ENCODE data around the gene PCDHB3.
"Not testable (repeated sequence)": the region's sequence is repeated elsewhere in the genome, so short reads cannot be mapped to it uniquely, and the experiment has no call there.

The PCDHB3 gene

GRCh38 chr5:141100243-141100805, at the start of gene PCDHB3:
Gene PCDHB3, plus strand, starts transcription at chr5:141100473. Its CDS starts 177 bp downstream, at chr5:141100650.
- no peak for DNase-seq

- no peak for DNase-seq
Measured at GRCh38 chr5:141050622-141051520, 49.4 kb upstream of the PCDHB3 start, which contains the start of gene PCDHB1. Gene PCDHB1, plus strand, starts transcription at chr5:141051374. Its CDS starts 97 bp downstream, at chr5:141051471.

DNA sequence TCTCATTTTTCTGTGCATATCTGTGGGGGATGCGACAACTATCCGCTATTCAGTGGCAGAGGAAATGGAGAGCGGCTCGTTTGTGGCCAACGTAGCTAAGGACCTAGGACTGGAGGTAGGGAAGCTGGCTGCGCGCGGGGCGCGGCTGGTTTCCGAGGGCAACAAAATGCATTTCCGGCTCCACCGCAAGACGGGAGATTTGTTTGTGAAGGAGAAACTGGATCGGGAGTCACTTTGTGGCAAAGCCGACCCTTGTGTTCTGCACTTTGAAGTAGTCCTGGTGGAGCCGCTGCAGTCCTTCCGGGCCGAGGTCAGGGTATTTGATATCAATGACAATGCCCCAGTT, 48.8 kb upstream of the PCDHB3 start:
- no peak for DNase-seq

GRCh38 chr5:141077826-141078225, 22.4 kb upstream of the PCDHB3 start:
- DNase-seq: no peak

- no peak for DNase-seq
Measured at GRCh38 chr5:141082228-141082627, 18.0 kb upstream of the PCDHB3 start.

- no peak for DNase-seq
Measured at GRCh38 chr5:141084487-141084989, 15.7 kb upstream of the PCDHB3 start.

DNA sequence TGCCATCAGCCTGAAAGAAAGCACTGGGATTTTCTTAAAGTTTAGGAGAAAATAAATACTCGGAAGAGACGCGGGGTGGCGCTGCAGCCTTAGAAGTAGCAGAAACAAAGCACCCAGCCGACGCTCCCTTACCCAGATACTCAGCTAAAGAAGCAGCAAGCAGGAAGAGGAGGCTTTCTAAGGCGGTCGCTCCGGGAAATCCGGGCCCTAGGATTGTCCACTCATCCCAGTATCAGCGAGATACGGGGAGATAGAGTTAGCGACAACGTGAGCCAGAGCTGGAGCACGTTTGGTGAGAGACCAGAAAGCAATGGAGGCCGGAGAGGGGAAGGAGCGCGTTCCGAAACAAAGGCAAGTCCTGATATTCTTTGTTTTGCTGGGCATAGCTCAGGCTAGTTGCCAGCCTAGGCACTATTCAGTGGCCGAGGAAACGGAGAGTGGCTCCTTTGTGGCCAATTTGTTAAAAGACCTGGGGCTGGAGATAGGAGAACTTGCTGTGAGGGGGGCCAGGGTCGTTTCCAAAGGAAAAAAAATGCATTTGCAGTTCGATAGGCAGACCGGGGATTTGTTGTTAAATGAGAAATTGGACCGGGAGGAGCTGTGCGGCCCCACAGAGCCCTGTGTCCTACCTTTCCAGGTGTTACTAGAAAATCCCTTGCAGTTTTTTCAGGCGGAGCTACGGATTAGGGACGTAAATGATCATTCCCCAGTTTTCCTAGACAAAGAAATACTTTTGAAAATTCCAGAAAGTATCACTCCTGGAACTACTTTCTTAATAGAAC, 5.6 kb upstream of the PCDHB3 start, which contains the start of gene PCDHB2:
Gene PCDHB2, plus strand, starts transcription at position 135 of the 782 bp plus-strand sequence. Its CDS starts 176 bp downstream, at position 311.
- no peak for DNase-seq

- no peak for DNase-seq
Measured at GRCh38 chr5:141095263-141095641, 5.0 kb upstream of the PCDHB3 start.

DNA sequence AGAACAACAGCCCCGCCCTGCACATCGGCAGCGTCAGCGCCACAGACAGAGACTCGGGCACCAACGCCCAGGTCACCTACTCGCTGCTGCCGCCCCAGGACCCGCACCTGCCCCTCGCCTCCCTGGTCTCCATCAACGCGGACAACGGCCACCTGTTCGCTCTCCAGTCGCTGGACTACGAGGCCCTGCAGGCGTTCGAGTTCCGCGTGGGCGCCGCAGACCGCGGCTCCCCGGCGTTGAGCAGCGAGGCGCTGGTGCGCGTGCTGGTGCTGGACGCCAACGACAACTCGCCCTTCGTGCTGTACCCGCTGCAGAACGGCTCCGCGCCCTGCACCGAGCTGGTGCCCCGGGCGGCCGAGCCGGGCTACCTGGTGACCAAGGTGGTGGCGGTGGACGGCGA, 4.1 kb upstream of the PCDHB3 start:
- DNase-seq: not testable (repeated sequence)

GRCh38 chr5:141096586-141096985, 3.7 kb upstream of the PCDHB3 start:
- not testable (repeated sequence) for DNase-seq

GRCh38 chr5:141101059-141101458, 786 bp downstream of the PCDHB3 start:
- DNase-seq: no peak

- DNase-seq: not testable (repeated sequence)
Measured at GRCh38 chr5:141102070-141102469, 1.8 kb downstream of the PCDHB3 start.

GRCh38 chr5:141102471-141102870, 2.2 kb downstream of the PCDHB3 start:
- DNase-seq: not testable (repeated sequence)

GRCh38 chr5:141105350-141105749, 5.1 kb downstream of the PCDHB3 start:
- DNase-seq: no peak

DNA sequence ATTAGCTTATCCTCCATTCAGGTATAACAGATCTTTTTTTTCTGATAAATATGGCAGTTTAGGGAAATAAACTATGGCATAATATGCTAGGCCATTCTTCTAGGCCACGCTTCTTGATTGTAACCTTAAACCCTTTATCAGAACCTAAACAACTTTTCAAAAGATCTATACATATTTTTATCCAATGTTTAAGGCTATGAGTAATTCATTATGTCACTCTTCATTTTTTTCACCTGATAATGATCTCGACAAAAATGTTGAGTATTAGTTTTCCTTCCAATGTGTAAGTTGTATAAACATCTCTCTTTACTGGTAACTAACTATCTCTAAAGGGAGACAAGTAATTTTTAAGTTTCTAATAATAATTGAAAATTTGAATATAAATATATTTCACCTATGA, 19.0 kb downstream of the PCDHB3 start:
- no peak for DNase-seq

DNA sequence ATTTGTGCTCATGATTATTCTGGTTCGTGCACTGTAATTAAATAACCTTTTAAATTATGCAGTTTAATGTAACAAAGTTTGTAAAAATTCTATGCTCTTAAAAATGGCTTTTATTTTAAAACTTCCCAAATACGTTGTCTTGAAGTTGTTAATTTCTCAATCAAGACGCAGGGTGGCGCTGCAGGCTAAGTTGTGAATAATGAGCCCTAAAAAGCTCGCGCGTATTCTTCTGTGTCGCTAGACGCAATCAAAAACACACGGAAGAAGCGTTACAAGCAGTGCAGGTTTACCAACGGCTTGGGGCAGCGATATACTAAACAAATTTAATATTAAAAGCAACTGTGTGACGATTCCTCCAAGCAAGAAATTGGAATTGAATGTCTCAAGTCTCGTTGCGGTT, 21.3 kb downstream of the PCDHB3 start, which contains the start of gene PCDHB4:
Gene PCDHB4, plus strand, starts transcription at position 256 of the 400 bp plus-strand sequence. CDS start 181 bp downstream, outside the sequence.
- no peak for DNase-seq

DNA sequence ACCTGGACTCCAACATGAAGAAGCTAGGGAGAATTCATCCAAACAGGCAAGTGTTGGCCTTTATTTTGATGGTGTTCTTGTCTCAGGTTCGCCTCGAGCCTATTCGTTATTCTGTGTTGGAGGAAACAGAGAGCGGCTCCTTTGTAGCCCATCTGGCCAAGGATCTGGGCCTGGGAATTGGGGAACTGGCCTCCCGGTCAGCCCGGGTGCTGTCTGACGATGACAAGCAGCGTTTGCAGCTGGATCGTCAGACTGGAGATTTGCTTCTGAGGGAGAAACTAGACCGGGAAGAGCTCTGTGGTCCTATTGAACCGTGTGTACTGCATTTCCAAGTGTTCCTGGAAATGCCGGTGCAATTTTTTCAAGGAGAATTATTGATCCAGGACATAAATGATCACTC, 21.7 kb downstream of the PCDHB3 start:
- no peak for DNase-seq

DNA sequence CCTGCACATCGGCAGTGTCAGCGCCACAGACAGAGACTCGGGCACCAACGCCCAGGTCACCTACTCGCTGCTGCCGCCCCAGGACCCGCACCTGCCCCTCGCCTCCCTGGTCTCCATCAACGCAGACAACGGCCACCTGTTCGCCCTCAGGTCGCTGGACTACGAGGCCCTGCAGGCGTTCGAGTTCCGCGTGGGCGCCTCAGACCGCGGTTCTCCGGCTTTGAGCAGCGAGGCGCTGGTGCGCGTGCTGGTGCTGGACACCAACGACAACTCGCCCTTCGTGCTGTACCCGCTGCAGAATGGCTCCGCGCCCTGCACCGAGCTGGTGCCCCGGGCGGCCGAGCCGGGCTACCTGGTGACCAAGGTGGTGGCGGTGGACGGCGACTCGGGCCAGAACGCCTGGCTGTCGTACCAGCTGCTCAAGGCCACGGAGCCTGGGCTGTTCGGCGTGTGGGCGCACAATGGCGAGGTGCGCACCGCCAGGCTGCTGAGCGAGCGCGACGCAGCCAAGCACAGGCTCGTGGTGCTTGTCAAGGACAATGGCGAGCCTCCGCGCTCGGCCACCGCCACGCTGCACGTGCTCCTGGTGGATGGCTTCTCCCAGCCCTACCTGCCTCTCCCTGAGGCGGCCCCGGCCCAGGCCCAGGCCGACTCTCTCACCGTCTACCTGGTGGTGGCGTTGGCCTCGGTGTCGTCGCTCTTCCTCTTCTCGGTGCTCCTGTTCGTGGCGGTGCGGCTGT, 23.3 kb downstream of the PCDHB3 start:
- not testable (repeated sequence) for DNase-seq

- no peak for DNase-seq
Measured at GRCh38 chr5:141127305-141127704, 27.0 kb downstream of the PCDHB3 start.

- no peak for DNase-seq
Measured at GRCh38 chr5:141135030-141135717, 34.9 kb downstream of the PCDHB3 start, which contains the start of gene PCDHB5. Gene PCDHB5, plus strand, starts transcription at chr5:141135206. Its CDS starts 229 bp downstream, at chr5:141135435.

DNA sequence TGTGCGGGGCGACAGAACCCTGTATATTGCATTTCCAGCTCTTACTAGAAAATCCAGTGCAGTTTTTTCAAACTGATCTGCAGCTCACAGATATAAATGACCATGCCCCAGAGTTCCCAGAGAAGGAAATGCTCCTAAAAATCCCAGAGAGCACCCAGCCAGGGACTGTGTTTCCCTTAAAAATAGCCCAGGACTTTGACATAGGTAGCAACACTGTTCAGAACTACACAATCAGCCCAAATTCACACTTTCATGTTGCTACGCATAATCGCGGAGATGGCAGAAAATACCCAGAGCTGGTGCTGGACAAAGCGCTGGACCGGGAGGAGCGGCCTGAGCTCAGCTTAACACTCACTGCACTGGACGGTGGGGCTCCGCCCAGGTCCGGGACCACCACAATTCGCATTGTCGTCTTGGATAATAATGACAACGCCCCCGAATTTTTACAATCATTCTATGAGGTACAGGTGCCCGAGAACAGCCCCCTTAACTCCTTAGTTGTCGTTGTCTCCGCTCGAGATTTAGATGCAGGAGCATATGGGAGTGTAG, 35.5 kb downstream of the PCDHB3 start:
- DNase-seq: no peak

All from cortex of kidney (tissue), 1 donor.